Adrenal gland (tissue), 5 donors: ENCODE measurements around the gene F7.

ENCODE experiments used
- CTCF ChIP-seq, 6 experiments: fragments of 450-650 bp in 4 of 6; fragments of 200-600 bp in 2 of 6; sonication (generic) in 1 of 6; IDR thresholded peaks; 1 replicate in 5 of 6; 2 replicates in 1 of 6; pipeline versions ENCODE4 v1.5.1 to v1.8.0; 2016 to 2021; ENCODE audit warnings: antibody characterized with exemption in 6 of 6, mild to moderate bottlenecking in 2 of 6, moderate library complexity in 1 of 6
- POLR2A ChIP-seq, 2 donors: fragments of 450-650 bp; IDR thresholded peaks; one replicate each; pipeline ENCODE4 v1.6.1; 2017; ENCODE audit warnings: antibody characterized with exemption in 2 of 2, mild to moderate bottlenecking in 2 of 2, moderate library complexity in 1 of 2
- donor health status: DM: no; HTN: no; CAD: no.

GRCh38 chr13:113080901-113081521 lies 24.6 kb upstream of the F7 start:
- TF ChIP-seq CTCF (IDR thresholded peaks at IDR 0.05) (no peak), POLR2A (IDR thresholded peaks at IDR 0.05) (no peak)
